ENCODE results near the gene TBCD. TPM values are rescaled to one million over a fixed set of nuclear protein-coding genes. Genes with fewer than 3 reads are reported as not detected.

Gene TBCD
- total and polyA plus RNA-seq, 9 of the 15 experiments (the other 6 are each of a cell fraction or from before 2014, with no cell fraction given): 8.9 to 98.5 (median 28.0) TPM

GRCh38 chr17:82751571-82752370 lies at the start of gene TBCD (continued):
- TF ChIP-seq REST (IDR thresholded peaks at IDR 0.05; ENCODE audit: borderline replicate concordance): 0 out of 2 replicates have a peak, but pooled peaks have one; percentile 23
- peak; percentile 59; the same call in 1 of the 2 replicates for TF ChIP-seq REST (CRISPR knock-in tag; IDR thresholded peaks at IDR 0.05; ENCODE audit: low read depth)
- no peak for TF ChIP-seq SMAD3 (CRISPR knock-in tag; conservative IDR thresholded peaks at IDR 0.05)
- TF ChIP-seq ZNF655 (CRISPR knock-in tag; IDR thresholded peaks at IDR 0.05): no peak
- TF ChIP-seq MYC (IDR thresholded peaks at IDR 0.05; ENCODE audit: low read depth, low read length): peak; percentile 91
- TF ChIP-seq MYC (CRISPR knock-in tag; IDR thresholded peaks at IDR 0.05; ENCODE audit: borderline replicate concordance, low read depth): no peak
- no peak for TF ChIP-seq ARHGAP35 (IDR thresholded peaks at IDR 0.05; ENCODE audit: partially characterized antibody)
- no peak for TF ChIP-seq EP300 (IDR thresholded peaks at IDR 0.05; ENCODE audit: low read length)
- TF ChIP-seq CXXC5 (CRISPR knock-in tag; IDR thresholded peaks at IDR 0.05): peak; percentile 96
- TF ChIP-seq ILF3 (IDR thresholded peaks at IDR 0.05; ENCODE audit: borderline replicate concordance): no peak
- TF ChIP-seq TARDBP (IDR thresholded peaks at IDR 0.05): peak; percentile 96
- peak; percentile 79 for TF ChIP-seq NEUROD1 (IDR thresholded peaks at IDR 0.05; ENCODE audit: borderline replicate concordance, low read depth, low read length, partially characterized antibody)
- TF ChIP-seq ZKSCAN3 (CRISPR knock-in tag; IDR thresholded peaks at IDR 0.05): no peak
- TF ChIP-seq ZNF282 (CRISPR knock-in tag; IDR thresholded peaks at IDR 0.05): peak; percentile 44; the same call in 1 of the 2 replicates
- peak; percentile 10 for TF ChIP-seq ZFP36 (IDR thresholded peaks at IDR 0.05; ENCODE audit: low read depth, low read length, partially characterized antibody)
- TF ChIP-seq SAP30 (IDR thresholded peaks at IDR 0.05; ENCODE audit: borderline replicate concordance, insufficient read depth, low read depth, low read length, poor library complexity, severe bottlenecking): peak; percentile 55
- TF ChIP-seq CCAR2 (IDR thresholded peaks at IDR 0.05; ENCODE audit: low read depth, low read length): no peak
